ENCODE data around the gene SLCO4A1. TPM values are rescaled to one million over a fixed set of nuclear protein-coding genes. Genes with fewer than 3 reads are reported as not detected.
"Not testable (repeated sequence)": the region's sequence is repeated elsewhere in the genome, so short reads cannot be mapped to it uniquely, and the experiment has no call there.

Gene SLCO4A1
- total and polyA plus RNA-seq, 12 donors = 0.39 to 27.0 (median 4.9) TPM

- Histone ChIP-seq H3K36me3 (replicated peaks in 1 of 2) (no peaks in the 10 kb centered on the region), H3K27ac (peak overlapping the region in 4 of 5 donors; percentile 94 to 98 (median 96)), H3K27me3 (no peaks in the 10 kb centered on the region), H3K4me3 (no peak overlapping the region), H3K4me1 (replicated peaks in 1 of 2) (peaks cover 20 to 23% of the 10 kb centered on the region in 2 donors), H3K9me3 (replicated peaks in 1 of 3) (no peaks in the 10 kb centered on the region)
- 82 to 93% (median 86%) methylated on average over 24 to 32 of the region's 32 CpGs for WGBS, 4 donors
- DNase-seq = peak in 3 of 7 donors; percentile 50 to 75 (median 58)
- intact Hi-C loops (cut with DNase I) = no loop called here
- TF ChIP-seq POLR2A (IDR thresholded peaks at IDR 0.05) (no peak), CTCF (IDR thresholded peaks at IDR 0.05) (no peak)
Observed at GRCh38 chr20:62624719-62625453, 17.4 kb upstream of the SLCO4A1 start.

DNA sequence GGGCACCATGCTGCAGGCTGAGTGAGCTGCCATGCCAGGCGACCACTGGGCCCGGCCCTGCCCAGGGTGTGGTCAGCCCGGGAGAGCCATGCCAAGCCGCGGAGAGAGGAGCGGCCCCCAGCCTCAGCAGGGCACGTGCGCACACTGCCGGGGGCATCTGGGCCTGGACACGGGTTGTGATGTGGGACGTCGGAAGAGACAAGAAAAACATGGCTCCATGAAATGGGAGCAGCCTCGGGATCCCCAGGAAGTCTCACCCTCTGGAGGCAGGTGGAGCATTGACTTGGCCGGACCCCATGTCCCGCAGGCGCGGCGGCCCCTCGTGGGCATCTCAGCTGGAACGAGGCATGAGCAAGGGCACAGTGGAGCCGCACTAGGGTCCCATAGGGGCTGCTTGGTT is 16.8 kb upstream of the SLCO4A1 start:
- intact Hi-C loops (cut with DNase I) = no loop called here
- peaks cover 20 to 23% of the 10 kb centered on the region in 2 donors for H3K4me1 ChIP-seq (replicated peaks in 1 of 2)
- no peaks in the 10 kb centered on the region for H3K9me3 ChIP-seq (replicated peaks in 1 of 3)
- H3K27ac ChIP-seq = peak overlapping the region in 1 of 5 donors; percentile 98
- no peak for TF ChIP-seq POLR2A (IDR thresholded peaks at IDR 0.05)
- TF ChIP-seq CTCF (IDR thresholded peaks at IDR 0.05) = no peak
- no peaks in the 10 kb centered on the region for H3K27me3 ChIP-seq
- WGBS, 4 donors = 94 to 100% (median 96%) methylated on average over 2 to 21 of the region's 21 CpGs
- no peak overlapping the region for H3K4me3 ChIP-seq
- no peaks in the 10 kb centered on the region for H3K36me3 ChIP-seq (replicated peaks in 1 of 2)
- no peak for DNase-seq

DNA sequence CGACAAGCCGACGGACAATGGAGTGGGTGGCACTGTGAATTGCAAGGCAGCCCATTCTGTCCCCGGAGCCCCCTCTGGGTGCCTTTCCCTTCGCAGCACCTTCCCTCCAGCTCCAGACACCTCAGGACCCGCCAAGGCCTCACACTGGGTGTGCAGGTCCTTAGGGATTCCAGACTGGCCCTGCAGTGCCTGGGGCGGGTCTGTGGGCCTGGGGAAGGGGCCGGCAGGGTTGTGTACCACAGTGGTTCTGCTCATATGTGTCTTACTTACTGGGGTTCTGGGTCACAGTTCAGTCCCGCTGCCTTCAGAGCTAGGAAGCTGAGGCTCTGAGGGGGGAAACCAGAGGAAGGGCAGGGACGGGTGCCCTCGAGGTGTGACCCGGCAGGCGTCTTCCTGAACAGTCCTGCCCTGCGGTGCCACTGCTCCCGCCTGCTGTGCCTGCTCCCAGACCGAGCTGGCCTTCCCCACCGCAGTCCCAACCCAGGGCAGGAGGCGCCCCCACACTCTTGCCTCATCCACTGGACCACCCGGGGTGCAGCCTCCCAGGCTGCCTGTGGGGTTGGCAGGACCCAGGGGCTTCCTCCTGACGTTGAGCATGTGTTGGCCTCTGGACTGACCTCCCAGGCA is 16.3 kb upstream of the SLCO4A1 start:
- intact Hi-C loops (cut with DNase I) = no loop called here
- Histone ChIP-seq H3K27ac (peak overlapping the region in 1 of 5 donors; percentile 31), H3K4me1 (replicated peaks in 1 of 2) (peaks cover 20 to 23% of the 10 kb centered on the region in 2 donors), H3K27me3 (no peaks in the 10 kb centered on the region), H3K4me3 (no peak overlapping the region), H3K9me3 (replicated peaks in 1 of 3) (no peaks in the 10 kb centered on the region), H3K36me3 (replicated peaks in 1 of 2) (no peaks in the 10 kb centered on the region)
- 86 to 94% (median 90%) methylated on average over 5 to 20 of the region's 20 CpGs for WGBS, 4 donors
- no peak for DNase-seq
- no peak for TF ChIP-seq CTCF (IDR thresholded peaks at IDR 0.05)
- TF ChIP-seq POLR2A (IDR thresholded peaks at IDR 0.05) = no peak

DNA sequence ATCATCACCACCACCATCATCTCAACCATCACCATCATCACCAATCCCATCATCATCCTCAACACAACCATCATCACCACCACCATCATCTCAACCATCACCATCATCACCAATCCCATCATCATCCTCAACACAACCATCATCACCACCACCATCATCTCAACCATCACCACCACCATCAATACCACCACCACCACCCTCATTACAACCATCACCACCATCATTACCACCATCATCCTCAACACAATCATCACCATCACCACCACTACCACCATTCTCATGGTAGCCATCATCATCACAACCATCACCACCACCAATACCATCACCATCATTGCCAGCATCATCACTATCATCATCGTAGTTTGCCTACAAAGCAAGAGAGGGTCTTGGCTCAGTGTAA is 14.9 kb upstream of the SLCO4A1 start:
- H3K36me3 ChIP-seq (replicated peaks in 1 of 2); H3K9me3 ChIP-seq (replicated peaks in 1 of 3); H3K4me3 ChIP-seq; intact Hi-C loops (cut with DNase I); DNase-seq; H3K27me3 ChIP-seq: not testable (repeated sequence)
- 97 to 100% (median 99%) methylated on average over 1 of the region's 1 CpG for WGBS, 4 donors
- Histone ChIP-seq H3K27ac (peak overlapping the region in 1 of 5 donors; percentile 73), H3K4me1 (replicated peaks in 1 of 2) (peaks cover 20 to 23% of the 10 kb centered on the region in 2 donors)

Measured in adrenal gland (tissue), 12 donors.